C4-2B (cell line): ENCODE results near the gene DDA1.

Experiments used
- H3K27ac ChIP-seq: fragments of 450-650 bp; 2 replicates; pipeline ENCODE4 v1.5.1; 2017
- CTCF ChIP-seq: fragments of 450-650 bp; conservative IDR thresholded peaks from 2 replicates; pipeline ENCODE4 v1.5.1; 2017; ENCODE audit warnings: mild to moderate bottlenecking
- ZFX ChIP-seq: fragments of 450-650 bp; IDR thresholded peaks from 2 replicates; pipeline ENCODE4 v1.6.1; 2017

Gene DDA1

GRCh38 chr19:17347877-17348276 lies 38.5 kb downstream of the DDA1 start:
- TF ChIP-seq CTCF: no peak
- TF ChIP-seq ZFX: no peak

GRCh38 chr19:17348700-17349099 lies 39.3 kb downstream of the DDA1 start:
- no peak overlapping the region for H3K27ac ChIP-seq
- TF ChIP-seq ZFX: no peak
- no peak for TF ChIP-seq CTCF

More at GRCh38 chr19:17347877-17348276, 38.5 kb downstream of the DDA1 start:
- H3K27ac ChIP-seq: no peak overlapping the region

- H3K27ac ChIP-seq: no peak overlapping the region
- no peak for TF ChIP-seq ZFX
Observed at GRCh38 chr19:17351815-17352435, 42.6 kb downstream of the DDA1 start.

- TF ChIP-seq CTCF: no peak
- TF ChIP-seq ZFX: no peak
- no peak overlapping the region for H3K27ac ChIP-seq
Observed at GRCh38 chr19:17352608-17353280, 43.4 kb downstream of the DDA1 start.

GRCh38 chr19:17353386-17353785 lies 44.0 kb downstream of the DDA1 start:
- H3K27ac ChIP-seq: no peak overlapping the region
- TF ChIP-seq ZFX (no peak), CTCF (no peak)

- H3K27ac ChIP-seq: no peak overlapping the region
- TF ChIP-seq ZFX (no peak), CTCF (no peak)
Observed at GRCh38 chr19:17357078-17357666, 47.8 kb downstream of the DDA1 start.

GRCh38 chr19:17357724-17358123 lies 48.4 kb downstream of the DDA1 start:
- TF ChIP-seq ZFX (no peak), CTCF (no peak)
- H3K27ac ChIP-seq: no peak overlapping the region

GRCh38 chr19:17358395-17358794 lies 49.0 kb downstream of the DDA1 start:
- no peak for TF ChIP-seq CTCF
- no peak for TF ChIP-seq ZFX
- no peak overlapping the region for H3K27ac ChIP-seq
